HG03045 (cell line): Measurements from ENCODE around the gene JAG1.

Experiments used
- ATAC-seq: cut with Tn5 transposase; IDR thresholded peaks from one replicate; pipeline ENCODE4 v1.9.1; 2021; ENCODE audit warnings: mild to moderate bottlenecking, moderate library complexity; ENCODE audit not compliant: unreplicated experiment

JAG1 gene

DNA sequence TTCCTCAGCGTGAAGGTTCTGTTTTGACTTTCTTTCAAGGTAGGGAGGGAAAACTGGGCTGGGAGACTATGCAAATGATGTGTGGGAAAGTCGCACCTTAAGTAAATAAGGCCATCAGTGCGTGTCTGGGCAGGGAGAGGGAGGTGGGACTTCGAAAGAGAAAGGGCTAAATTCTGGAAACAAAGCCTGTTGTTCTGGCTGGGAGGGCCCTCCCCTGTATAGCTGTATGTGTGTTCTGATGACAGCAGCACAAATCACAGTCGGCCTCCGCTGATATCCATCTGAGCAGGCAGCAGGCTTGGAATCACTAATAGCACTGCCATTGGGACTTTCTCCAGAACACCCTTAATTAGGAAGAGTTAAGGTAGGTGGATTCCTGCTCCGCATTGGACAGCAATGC is 19.2 kb downstream of the JAG1 start:
- ATAC-seq: peak; percentile 74

DNA sequence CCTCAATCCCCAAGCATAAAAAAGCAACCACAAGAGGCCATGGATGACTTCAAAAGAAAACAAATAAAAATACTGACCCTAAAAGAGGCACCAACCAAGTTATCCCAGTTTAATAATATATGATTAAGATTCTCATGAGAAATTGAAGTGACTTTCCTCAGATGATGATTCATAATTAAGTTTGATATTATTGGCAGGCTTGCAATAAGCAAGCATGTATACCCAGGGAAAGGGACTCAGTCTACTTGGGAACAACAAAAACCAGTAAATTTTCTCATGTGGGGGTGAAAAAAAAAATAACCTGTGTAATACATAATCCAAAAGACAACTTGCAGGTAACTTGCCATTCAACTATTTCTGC is 19.6 kb downstream of the JAG1 start:
- ATAC-seq: no peak

DNA sequence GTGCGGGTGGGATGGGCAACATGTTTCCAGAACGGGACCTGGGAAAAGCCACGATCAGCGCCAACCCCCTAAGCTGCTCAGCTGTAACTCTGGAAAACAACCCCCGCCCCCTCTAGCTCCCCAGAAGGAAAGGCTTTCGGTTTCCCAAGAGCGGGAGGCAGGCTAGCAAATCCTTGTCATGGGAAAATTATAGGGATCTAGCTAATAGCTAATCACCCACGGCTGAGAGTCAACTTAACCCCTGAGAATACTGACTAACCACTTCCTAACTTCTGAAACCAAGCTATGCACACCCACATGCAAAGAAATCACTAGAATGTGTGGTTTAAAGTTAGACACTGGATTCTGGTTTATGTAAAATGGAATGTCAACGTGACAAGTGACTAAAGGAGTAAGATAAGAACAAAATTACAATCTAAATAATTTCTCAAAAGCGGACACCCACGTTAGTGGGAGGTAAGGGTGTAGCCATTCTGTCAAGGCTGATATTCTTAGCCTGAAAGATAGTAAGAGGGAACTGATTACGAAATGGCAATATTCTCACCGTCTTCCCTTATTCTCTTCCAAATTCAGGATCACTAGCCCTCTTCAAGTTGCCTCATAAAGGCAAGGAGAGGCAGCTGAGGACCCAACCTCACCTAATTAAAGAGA is 20.1 kb downstream of the JAG1 start:
- ATAC-seq: no peak

DNA sequence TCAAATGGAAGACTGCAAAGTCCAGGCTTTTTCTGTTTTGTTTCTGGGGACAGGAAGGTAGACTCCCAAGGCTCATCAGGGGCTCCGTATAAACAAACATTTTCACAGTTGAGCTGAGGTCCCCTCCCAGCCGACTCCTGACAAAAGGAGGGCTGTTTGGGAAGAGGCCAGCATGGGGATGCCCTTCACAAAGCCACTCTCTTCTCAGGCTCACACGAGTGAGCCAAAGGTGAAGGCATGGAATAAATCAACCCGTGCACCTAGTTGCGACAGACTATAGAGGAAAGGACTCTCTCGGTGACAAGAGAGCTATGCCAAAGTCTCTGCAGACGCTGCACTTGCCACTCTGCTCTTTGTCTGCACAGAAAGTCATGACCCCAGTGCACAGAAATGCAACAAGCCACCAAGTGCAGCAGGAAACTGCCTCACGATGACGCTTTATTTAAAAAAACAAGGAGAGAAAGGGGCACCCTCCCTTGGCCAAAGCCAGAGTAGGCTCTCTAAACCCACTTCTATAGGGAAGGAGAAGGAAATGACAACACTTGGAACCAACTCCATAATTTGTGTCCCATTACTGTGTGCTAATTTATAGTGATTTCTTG is 21.0 kb downstream of the JAG1 start:
- no peak for ATAC-seq

DNA sequence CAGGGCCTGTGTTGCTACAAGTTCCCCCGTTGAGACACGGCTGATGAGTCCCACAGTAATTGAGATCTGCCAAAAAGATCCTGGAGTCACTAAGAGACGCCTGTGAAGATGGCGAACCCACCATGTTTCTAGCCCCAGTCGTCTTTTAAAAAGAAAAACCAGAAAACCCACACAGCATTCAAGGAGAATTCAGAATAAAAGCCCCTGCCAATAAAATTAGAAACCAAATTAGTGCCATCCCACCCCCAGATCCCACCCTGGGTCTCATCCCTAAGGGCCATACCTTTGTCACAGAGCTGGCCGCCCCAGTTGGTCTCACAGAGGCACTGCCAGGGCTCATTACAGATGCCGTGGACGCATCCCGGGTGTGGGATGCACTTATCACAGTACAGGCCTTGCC is 21.6 kb downstream of the JAG1 start:
- ATAC-seq: no peak

DNA sequence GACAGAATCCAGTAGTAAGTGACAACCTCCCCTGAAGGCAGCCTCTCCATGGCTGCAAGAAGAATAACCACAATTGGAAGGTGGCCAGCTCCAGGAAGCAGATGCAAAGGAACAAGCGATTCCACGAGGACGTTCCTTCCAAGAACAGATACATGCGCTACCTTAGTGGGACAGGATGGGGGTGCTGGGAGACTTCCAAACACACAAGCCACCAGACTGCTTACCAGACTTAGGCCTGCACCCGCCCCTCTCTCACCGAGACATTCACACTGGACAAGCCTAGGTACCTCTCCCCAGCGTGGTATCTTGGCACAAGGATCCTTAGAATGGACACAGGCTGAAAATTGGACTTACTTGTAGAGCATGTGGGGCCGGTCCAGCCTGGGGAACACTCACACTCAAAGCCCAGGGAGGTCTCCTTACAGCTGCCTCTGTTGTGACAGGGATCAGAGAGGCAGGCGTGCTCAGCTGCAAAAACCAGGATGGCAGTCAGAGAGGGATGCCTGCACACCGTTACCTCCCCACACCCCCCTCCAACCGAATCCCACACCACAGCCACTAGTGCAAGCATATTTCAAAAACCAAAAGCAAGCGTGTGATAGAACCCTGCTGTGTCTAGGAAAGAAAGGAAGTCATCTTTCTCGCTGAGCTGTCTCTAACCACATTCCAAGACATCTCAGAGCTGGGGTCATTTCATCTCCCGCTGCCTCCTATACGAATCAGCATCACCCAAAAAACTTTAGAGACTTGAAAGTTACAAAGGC is 22.4 kb downstream of the JAG1 start:
- ATAC-seq: no peak

DNA sequence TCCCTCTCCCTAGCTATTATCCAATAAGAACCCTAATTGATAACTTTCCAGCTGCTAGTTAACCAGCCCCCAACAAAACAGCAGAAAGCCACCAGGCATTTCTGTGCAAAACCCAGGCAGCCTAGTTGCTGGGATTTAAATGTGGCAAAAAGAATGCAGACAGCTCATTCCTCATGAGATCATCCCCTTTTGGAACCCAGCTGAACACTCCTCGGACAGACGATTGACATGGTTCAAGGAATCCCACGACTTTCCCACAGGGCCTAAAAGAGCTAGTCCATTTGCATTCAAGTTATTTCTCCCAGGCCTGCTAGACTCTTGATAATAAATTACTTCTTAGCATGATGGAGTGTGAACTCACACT is 24.0 kb downstream of the JAG1 start:
- no peak for ATAC-seq

DNA sequence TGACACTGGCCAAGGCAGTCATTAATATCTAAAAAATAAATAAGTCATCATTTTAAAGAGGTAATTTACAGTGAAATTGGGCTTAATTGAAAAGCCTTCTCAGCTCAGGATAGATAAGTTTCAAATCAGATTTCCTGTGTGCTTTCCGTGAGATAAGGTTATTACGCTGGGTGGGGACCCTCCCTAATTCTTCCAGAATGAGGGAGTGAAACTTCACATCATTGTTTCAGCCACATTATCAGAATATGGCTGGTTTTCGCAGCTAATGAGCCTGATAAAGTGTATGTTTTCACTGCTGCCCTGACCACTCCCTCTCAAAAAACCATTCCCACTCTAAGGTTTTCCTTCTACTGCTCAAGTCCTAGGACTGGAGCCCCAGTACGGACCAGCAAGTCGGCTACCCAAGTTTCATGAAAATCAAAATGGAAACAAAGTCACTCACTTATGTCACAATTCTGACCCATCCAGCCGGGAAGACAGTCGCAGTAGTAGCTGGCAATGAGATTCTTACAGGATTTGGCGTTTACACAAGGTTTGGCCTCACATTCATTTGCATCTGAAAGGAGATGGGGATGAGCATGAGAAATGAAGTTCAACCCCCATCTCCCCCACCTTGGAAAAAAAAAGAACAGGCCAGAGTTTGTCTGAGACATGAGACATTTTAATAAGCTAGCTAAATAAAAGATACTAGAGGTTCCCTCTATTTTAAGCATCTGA is 24.6 kb downstream of the JAG1 start:
- no peak for ATAC-seq

DNA sequence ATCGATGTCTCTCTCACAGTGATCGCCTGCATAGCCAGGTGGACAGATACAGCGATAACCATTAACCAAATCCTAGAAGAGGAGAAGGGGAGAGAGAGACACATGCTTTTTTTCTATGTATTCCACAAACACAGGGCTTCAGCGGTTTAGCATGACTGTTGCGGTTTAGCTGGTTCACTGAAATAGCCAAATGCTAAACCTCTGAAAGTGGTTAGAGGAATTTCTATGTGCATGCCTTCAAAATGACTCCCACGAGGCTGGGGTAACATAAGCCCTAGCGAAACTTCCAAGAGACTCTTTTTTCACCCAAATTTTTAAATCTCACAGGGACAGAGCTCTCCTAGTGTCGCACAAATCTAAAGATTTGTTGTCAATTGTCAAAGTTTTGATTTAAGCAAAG is 25.1 kb downstream of the JAG1 start:
- ATAC-seq: no peak

DNA sequence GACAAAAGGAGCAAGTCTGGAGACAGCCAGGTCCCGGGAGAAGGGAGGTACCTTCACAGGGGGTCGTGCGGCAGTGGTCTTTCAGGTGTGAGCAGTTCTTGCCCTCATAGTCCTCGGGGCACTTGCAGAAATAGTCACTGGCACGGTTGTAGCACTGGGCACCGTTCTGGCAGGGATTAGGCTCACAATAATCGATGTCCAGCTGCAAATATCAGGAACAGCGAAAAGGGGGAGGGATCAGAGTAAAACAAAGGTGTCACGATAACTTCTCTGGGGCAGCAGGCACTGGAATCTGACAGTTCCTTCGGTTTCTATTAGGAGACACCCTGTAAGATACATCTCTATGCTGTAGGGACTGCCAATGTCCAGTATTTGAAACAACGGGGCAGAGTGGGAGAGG is 25.9 kb downstream of the JAG1 start:
- no peak for ATAC-seq

DNA sequence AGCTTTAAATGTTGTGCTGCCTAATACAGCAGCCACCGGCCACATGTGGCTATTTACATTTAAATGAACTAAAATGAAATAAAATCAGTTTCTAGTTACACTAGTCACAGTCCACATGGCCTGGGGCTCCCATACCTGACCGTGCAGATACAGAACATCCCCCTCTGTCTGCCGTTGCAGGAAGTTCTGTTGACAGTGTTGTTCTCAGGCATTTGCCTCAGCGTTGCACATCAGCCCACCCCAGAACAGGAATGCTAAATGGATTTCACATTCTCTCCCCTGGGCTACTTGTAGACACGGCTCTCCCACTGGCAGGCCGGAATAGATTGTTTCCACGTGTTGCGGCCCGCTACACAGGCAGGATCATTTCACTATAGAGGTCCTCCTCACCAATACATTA is 26.3 kb downstream of the JAG1 start:
- no peak for ATAC-seq

DNA sequence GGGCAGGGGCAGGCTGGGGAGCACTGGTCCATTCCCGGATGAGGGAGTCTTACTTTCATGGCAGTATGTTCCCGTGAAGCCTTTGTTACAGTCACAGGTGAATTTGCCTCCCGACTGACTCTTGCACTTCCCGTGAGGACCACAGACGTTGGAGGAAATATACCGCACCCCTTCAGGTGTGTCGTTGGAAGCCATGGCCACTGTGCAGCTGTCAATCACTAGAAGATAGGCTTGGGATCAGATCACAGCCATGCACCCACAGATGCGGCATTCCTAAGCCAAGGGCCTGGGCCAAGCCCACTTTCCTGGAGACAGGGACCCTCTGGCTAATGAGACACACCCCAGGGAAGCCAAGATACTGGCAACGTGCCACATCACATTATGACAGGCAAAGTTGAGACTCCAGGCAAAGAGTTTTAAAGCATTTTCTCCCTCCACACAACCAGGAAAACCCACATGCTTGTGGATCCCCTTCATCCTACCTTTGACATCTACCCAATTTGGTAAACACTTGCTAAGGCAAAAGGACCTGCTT is 26.8 kb downstream of the JAG1 start:
- no peak for ATAC-seq

DNA sequence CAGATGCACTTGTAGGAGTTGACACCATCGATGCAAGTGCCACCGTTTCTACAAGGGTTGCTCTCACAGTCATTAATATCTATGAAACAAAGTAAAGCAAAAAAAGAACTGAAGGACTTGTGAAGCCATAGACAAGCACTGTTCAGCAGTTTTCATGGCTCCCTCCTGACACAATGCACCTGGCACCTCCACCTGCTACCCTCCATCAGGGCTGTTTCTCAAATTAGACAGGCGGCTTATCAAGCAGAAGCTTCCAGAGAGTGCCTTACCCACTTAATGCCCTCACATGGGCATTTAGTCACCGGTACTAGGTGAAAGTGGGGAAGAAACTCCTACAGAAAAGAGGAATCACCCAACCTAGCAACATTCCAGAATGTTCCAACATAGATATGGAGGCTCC is 27.8 kb downstream of the JAG1 start:
- no peak for ATAC-seq

DNA sequence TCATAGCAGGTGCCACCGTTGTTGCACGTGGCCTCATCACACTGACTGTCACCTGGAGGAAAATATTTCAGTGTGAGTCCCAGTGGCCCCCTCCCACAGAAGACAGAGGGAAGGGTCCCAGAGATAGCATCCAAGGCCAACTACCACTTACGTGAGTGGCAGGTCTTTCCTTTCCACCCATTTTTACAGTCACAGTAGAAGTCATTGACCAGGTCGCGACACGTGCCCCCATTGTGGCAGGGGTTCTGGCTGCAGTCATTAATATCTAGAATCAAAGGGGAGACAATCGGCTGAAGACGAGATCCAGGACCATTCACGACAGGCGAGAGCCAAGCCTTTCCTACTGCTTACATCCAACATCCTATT is 28.6 kb downstream of the JAG1 start:
- no peak for ATAC-seq

DNA sequence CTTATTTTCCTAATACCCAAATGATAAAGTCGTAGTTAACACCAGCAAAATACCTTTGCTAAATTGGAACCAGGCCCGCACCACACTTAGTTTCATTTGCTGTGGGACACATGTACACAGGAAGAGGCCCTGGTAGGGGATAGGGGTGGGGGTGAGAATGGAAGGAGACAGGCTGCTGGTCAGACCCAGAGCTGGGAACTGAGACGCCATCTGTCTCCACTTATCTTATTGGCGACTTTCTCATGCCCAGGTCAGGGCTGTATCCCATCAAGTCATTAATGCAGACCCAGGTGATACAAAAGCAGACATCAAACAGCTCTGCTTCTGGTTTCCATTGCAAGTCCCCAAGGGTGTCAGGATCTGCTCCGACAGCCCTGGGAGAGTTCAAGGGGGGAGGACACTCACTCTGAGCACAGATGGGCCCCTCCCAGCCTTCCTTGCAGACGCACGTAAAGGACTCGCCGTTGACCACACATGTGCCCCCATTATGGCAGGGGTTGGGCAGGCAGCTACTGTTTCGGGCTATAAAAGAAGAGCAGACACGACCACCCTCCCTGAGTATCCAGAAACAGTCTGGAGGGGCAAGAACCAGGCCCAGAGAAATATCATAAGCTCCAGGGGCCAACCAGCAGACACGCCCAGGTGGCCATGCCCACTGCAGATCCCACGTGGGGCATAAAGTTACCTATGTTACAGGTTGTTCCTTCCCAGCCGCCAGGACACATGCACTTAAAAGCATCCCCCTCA is 29.2 kb downstream of the JAG1 start:
- ATAC-seq: no peak

DNA sequence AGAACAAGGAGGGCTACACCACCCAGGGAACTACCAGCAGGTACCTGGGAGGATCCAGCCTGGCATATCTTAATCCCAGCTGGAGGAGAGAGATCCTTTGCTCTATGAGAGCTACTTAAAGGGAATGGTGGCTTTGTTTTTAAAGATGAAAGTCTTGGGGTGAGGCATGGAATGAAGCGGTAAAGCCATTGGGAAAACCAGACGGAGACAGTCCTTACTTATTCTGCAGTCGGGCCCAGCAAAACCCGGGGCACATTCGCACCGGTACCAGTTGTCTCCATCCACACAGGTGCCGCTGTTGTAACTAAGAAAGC is 30.3 kb downstream of the JAG1 start:
- ATAC-seq: no peak

DNA sequence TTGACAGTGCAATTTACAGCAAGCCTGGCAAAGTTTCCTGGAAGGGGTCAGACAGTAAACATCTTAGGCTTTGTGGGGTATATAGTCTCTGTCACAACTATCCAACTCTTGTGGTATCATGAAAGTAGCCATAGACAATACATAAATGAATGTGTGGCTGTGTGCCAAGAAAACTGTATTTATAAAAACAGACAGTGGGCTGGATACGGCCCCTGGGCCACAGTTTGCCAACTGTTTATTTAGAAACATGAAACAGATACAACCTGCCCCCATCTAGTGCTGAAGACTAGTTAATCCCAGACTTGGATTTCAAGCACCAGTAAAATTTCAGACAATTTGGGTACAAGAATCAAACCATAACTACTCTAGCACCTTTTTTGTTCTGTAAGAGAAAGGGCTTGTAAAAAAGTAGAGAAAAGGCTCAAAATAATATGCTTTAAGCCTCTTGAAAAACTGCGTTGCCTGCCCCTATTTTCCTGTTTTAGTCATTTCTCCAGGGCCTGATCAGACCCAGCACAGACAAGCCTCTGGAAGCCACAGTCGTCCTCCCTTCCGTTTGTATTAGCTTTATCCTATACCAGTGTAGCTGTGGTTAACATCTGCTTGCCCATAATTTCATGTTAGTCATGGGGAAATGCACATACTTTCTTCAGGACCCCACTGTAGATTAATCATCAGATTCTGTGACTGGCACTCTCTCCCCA is 30.8 kb downstream of the JAG1 start:
- no peak for ATAC-seq

DNA sequence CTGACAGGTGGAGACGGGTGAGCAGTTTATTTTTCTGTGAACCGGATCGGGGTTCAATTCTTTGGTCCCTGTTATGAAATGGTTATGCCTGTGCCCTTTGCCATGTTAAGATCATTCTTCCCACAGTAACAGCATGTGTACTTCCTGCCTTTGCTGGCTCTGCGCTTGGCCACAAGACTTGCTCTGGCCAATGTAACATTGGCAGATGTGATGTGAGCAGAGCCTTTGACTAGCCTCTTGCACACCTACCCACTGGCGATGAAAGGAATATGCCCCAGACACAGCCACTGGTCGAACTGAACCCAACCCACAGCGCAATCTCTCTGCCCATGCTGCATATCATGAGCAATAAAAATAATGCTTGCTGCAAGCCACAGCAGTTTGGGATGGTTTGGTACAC is 31.9 kb downstream of the JAG1 start:
- no peak for ATAC-seq

DNA sequence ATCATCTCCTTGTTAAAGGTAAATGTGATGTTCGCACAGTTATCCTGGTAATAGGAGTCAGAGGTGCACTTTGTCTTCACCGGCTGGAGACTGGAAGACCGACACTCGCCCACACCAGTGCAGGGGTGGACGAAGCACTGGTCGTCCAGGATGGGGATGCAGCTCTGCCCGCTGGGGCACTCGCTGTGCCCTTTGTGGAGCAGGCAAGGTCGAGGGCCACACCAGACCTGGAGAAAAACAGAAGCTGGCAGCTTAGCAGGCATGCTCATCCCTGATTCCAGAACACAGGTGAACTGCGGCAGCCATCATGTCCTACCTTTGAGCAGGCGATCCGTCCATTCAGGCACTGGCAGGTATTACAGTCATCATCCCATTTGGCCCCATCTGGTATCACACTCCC is 32.3 kb downstream of the JAG1 start:
- ATAC-seq: no peak

DNA sequence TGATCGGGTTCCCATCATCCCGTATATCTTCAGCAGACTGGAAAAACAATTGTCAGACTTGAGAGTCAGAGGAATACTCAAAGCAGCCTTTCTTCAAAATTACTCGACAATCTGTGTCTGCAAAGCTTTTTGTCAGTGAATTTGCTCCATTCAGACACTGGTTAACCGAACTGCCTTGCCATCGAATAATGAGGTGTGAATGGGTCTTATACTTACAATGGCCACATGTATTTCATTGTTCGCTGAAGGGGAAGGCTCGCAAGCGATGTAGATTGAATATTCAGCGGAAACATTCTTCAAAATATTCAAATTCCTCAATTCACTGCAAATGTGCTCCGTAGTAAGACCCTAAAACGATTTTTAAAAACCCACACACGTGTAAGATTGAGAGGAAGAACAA is 32.9 kb downstream of the JAG1 start:
- no peak for ATAC-seq
